Ascending aorta (tissue), 2 donors: Measurements from ENCODE around the gene ZNF550. TPM values are rescaled to one million over a fixed set of nuclear protein-coding genes. Genes with fewer than 3 reads are reported as not detected.

Experiments used
- DNase-seq, 2 donors: peaks; one replicate each; pipeline ENCODE4 v3.0.0-alpha.2; 2019; ENCODE audit warnings: low spot score in 2 of 2
- H3K27ac ChIP-seq, 2 donors: fragments of 200-600 bp; sonication (generic); one replicate each; pipeline ENCODE4 v1.5.1; 2016 to 2017; ENCODE audit warnings: mild to moderate bottlenecking in 1 of 2
- H3K27me3 ChIP-seq: fragments of 200-600 bp; sonication (generic); one replicate; pipeline ENCODE4 v1.5.1; 2017
- H3K36me3 ChIP-seq, 2 donors: fragments of 200-600 bp; sonication (generic); one replicate each; pipeline ENCODE4 v1.5.1; 2016
- H3K4me1 ChIP-seq, 2 donors: fragments of 200-600 bp; sonication (generic); one replicate each; pipeline ENCODE4 v1.5.1; 2016 to 2017; ENCODE audit warnings: mild to moderate bottlenecking in 1 of 2
- H3K4me3 ChIP-seq, 2 donors: fragments of 200-600 bp; sonication (generic); one replicate each; pipeline ENCODE4 v1.5.1; 2016 to 2017; ENCODE audit warnings: mild to moderate bottlenecking in 1 of 2
- H3K9me3 ChIP-seq, 2 donors: fragments of 200-600 bp; sonication (generic); one replicate each; pipeline ENCODE4 v1.5.1; 2016
- intact Hi-C: fragments of 100-400 bp; cut with DNase I; formaldehyde crosslinking; loops from one replicate; pipeline ENCODE4 v1.15.1; 2023
- total RNA-seq: library from RNA; depleted of rRNA; stranded (reverse); fragments of >200 nt; gene quantifications from one replicate; pipeline ENCODE4 v1.1.0, GENCODE V29; 2016
- TF ChIP-seq, protein P1 (sequence below), 3 experiments: fragments of 200-600 bp in 2 of 3; fragments of 450-650 bp in 1 of 3; sonication (generic) in 2 of 3; IDR thresholded peaks; one replicate each; pipeline ENCODE4 v1.5.1; 2016 to 2019; ENCODE audit warnings: antibody characterized with exemption in 3 of 3, mild to moderate bottlenecking in 1 of 3, moderate library complexity in 1 of 3

The ZNF550 gene
- total RNA-seq, 1 donor from 2014 or later: 22.7 TPM

DNA sequence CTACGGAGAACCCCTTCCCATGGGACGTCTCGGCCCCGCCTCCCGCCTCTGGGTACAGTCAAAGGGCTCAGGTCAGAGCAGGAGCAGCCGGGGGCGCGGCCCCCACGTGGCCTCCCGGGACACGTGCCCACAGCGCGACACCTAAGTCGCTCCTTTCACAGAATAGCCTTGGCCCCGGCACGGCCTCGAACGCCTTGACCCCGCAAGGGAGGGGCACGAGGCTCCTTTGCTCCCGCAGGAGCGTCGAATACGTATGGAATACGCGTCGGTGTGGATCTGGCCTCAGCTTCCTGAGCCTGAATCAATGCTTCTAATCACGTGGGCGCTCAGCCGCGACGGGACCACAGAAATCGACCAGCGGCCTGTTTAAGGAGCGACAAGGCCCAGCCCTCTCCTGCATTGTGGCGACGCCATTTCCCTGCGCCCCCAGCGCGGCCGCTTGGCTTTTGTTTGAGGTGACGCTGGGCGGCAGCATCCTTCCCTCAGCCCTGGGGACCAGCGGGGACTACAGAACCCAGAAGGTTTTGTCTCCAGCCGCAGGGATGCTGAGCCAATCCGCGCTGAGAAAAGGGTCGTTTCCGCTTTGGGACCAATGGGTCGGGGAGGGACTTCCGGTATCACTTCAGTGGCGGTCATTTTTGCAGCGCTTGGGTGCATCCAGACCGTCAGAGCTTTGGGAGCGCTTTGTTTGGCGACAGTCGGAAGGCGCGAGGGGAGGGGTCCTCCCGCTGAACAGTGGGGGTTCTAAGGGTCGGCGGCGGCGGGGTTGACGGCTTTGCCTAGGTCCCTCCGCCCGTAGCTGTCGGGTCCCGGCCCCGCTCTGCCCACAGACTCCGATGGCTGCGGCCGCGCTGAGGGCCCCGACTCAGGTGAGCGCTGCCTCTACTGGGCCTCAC, 24.1 kb upstream of the ZNF550 start, which contains the start of gene ZIK1:
Gene ZIK1, plus strand, starts transcription at position 625 of the 896 bp plus-strand sequence. Its CDS starts 212 bp downstream, at position 837.
- H3K27ac ChIP-seq: peak within 1 kb of the TSS in 1 of 2 donors; percentile 15
- peak; percentile 39 to 94 for DNase-seq
- peaks cover 16% of the 10 kb centered on the region in 2 donors for H3K36me3 ChIP-seq
- TF ChIP-seq, protein P1, sequence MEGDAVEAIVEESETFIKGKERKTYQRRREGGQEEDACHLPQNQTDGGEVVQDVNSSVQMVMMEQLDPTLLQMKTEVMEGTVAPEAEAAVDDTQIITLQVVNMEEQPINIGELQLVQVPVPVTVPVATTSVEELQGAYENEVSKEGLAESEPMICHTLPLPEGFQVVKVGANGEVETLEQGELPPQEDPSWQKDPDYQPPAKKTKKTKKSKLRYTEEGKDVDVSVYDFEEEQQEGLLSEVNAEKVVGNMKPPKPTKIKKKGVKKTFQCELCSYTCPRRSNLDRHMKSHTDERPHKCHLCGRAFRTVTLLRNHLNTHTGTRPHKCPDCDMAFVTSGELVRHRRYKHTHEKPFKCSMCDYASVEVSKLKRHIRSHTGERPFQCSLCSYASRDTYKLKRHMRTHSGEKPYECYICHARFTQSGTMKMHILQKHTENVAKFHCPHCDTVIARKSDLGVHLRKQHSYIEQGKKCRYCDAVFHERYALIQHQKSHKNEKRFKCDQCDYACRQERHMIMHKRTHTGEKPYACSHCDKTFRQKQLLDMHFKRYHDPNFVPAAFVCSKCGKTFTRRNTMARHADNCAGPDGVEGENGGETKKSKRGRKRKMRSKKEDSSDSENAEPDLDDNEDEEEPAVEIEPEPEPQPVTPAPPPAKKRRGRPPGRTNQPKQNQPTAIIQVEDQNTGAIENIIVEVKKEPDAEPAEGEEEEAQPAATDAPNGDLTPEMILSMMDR (IDR thresholded peaks at IDR 0.05): no peak
- no peaks in the 10 kb centered on the region for H3K27me3 ChIP-seq
- peaks cover 0 to 8% of the 10 kb centered on the region in 2 donors for H3K4me1 ChIP-seq
- H3K4me3 ChIP-seq: peak within 1 kb of the TSS; percentile 61 to 68
- intact Hi-C loops: loop anchor here (5.0 to 10.0 kb wide), 3 partner anchors 99 to 1269 kb away; partner anchors contain the start of genes ZNF329, ZNF551 and ZSCAN5A
- H3K9me3 ChIP-seq: peaks cover 17 to 45% of the 10 kb centered on the region in 2 donors

DNA sequence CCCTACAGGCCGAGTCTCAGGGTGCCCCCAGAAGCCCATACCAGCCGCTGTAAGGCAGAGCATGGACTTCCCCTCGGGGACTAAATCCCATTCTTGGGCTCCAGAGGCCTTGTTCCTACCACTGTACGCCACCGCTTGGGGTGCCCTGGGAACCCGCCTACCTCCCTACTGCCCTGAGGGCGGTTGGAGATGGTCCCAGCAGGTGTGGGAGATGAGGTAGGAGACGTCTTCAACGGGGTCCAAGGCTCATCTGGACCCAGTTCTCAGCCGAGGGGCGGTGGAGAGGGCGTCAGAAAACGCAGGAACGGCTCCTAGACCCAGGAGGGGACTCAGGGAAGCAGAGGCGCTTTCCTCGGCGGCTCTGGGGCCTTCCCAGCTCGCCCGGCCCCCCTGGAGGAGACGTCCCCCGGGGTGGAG, 23.4 kb upstream of the ZNF550 start:
- H3K27ac ChIP-seq: no peak overlapping the region
- TF ChIP-seq, protein P1 (IDR thresholded peaks at IDR 0.05): no peak
- intact Hi-C loops: loop anchor here (5.0 to 10.0 kb wide), 3 partner anchors 99 to 1268 kb away; partner anchors contain the start of genes ZNF329, ZNF551 and ZSCAN5A
- no peak for DNase-seq
- H3K4me1 ChIP-seq: peaks cover 0 to 11% of the 10 kb centered on the region in 2 donors
- H3K4me3 ChIP-seq: peak overlapping the region; percentile 61 to 68
- peaks cover 15 to 39% of the 10 kb centered on the region in 2 donors for H3K9me3 ChIP-seq
- peaks cover 9 to 11% of the 10 kb centered on the region in 2 donors for H3K36me3 ChIP-seq
- no peaks in the 10 kb centered on the region for H3K27me3 ChIP-seq

DNA sequence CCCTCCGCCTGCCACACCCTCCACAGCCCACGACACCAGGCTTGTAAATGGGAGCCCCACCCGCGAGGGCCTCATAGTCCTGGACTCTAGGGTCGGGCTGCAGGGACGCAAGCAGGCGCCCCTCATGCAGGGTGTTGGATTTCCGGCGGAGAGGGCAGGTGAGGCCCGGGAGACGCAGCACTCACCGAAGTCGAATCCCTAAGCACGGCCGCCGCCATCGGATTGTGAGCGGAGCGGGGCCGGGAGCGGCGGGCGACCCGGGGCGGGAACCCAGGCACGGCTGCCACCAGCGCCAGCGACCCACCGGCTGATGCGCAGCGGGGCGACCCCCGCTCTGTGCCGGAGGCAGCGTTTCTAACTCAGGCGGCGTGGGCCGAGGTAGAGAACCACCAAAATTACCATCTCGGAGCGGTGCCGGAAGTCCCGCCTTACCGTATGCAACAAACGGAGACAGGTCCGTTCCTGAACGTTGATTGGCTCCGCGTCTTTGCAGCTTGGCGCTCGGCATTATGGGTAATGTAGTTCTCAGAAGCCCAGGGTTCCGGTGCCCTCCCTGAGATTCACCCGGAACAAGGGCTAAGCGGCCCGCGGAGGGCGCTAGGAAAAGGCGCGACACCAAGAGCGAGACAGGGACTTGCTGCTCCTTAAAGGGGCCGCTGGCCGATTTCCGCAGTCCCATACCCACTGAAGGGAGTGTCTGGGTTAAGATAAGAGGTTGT, 19.0 kb upstream of the ZNF550 start, which contains the start of gene ZNF416:
Gene ZNF416, minus strand, starts transcription at position 425 of the 719 bp plus-strand sequence. Its CDS starts 207 bp downstream, at position 218.
- Histone ChIP-seq H3K4me1 (peaks cover 0 to 14% of the 10 kb centered on the region in 2 donors), H3K9me3 (peaks cover 34 to 42% of the 10 kb centered on the region in 2 donors), H3K36me3 (peaks cover 34 to 35% of the 10 kb centered on the region in 2 donors), H3K4me3 (peak within 1 kb of the TSS; percentile 87 to 91), H3K27ac (peak within 1 kb of the TSS; percentile 39 to 62), H3K27me3 (no peaks in the 10 kb centered on the region)
- intact Hi-C loops: loop anchor here (1.0 to 10.0 kb wide), 8 partner anchors 19 to 424 kb away; partner anchors contain the start of genes ZNF419, ZNF530, ZNF548 and ZNF549
- peak; percentile 92 to 99 for DNase-seq
- TF ChIP-seq, protein P1 (IDR thresholded peaks at IDR 0.05): peak in 1 of 3 experiments; percentile 14

DNA sequence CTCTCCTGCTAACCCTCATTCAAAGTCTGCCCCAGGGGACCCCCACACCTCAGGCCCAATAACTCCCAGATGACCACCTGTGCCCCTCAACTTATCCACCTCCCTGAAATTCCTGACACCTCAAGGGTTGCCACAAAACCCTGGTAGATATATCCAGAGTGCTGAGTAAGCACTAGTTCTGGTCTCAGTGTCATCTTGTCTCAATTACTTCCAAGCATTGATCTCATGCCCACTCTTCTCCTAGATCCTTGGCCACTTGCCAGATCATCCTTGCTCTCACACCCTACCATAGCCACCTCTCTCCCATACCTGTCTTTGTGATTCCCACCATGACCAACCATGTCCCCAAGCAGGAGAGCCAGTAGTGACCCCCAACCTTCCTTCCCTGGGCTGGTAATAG, 17.0 kb upstream of the ZNF550 start:
- TF ChIP-seq, protein P1 (IDR thresholded peaks at IDR 0.05): no peak
- intact Hi-C loops: loop anchor here (5.0 to 10.0 kb wide), 3 partner anchors 49 to 426 kb away; partner anchors contain the start of genes ZNF549 and ZNF606
- no peak overlapping the region for H3K4me3 ChIP-seq
- H3K4me1 ChIP-seq: peaks cover 0 to 10% of the 10 kb centered on the region in 2 donors
- no peak for DNase-seq
- H3K36me3 ChIP-seq: peaks cover 49 to 54% of the 10 kb centered on the region in 2 donors
- no peak overlapping the region for H3K27ac ChIP-seq
- peaks cover 53 to 62% of the 10 kb centered on the region in 2 donors for H3K9me3 ChIP-seq
- H3K27me3 ChIP-seq: no peaks in the 10 kb centered on the region

DNA sequence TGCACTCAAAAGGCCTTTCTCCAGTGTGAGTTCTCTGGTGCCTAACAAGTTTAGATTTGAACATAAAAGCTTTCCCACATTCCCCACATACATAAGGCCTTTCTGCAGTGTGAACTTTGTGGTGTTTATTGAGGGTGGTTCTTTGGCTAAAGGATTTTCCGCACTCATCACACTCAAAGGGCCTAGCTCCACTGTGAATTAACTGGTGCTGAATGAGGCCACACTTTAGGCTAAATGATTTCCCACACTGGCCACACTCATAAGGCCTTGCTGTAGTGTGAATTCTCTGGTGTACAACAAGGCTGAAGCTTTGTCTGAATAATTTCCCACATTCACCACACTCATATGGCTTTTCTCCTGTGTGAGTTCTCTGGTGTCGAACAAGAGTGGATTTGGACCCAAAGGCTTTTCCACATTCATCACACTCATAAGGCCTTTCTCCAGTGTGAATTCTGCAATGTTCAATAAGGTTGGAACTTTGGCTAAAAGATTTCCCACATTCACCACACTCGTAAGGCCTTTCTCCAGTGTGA, 12.8 kb upstream of the ZNF550 start:
- intact Hi-C loops: loop anchor here (10.0 kb wide), 1 partner anchor 352 kb away; no protein-coding TSS in a partner anchor
- peaks cover 49 to 59% of the 10 kb centered on the region in 2 donors for H3K36me3 ChIP-seq
- H3K4me1 ChIP-seq: no peaks in the 10 kb centered on the region
- DNase-seq: no peak
- TF ChIP-seq, protein P1 (IDR thresholded peaks at IDR 0.05): no peak
- H3K4me3 ChIP-seq: no peak overlapping the region
- no peak overlapping the region for H3K27ac ChIP-seq
- H3K27me3 ChIP-seq: no peaks in the 10 kb centered on the region
- peaks cover 91 to 99% of the 10 kb centered on the region in 2 donors for H3K9me3 ChIP-seq
